HepG2 (cell line): ENCODE measurements around the gene PIGW. TPM values are rescaled to one million over a fixed set of nuclear protein-coding genes. Genes with fewer than 3 reads are reported as not detected.

Experiments
- CEBPG ChIP-seq: IDR thresholded peaks from 2 replicates; pipeline ENCODE4 v1.6.1; 2016
- FOXK1 ChIP-seq: sonication (generic); formaldehyde crosslinking; IDR thresholded peaks from 2 replicates; pipeline ENCODE4 v1.4.0; 2020; ENCODE audit warnings: low read depth, missing genetic modification reagents, borderline replicate concordance
- JDP2 ChIP-seq: sonication (generic); formaldehyde crosslinking; IDR thresholded peaks from 2 replicates; pipeline ENCODE4 v1.8.1; 2022; ENCODE audit warnings: missing genetic modification reagents, borderline replicate concordance
- MTA1 ChIP-seq: sonication (generic); formaldehyde crosslinking; IDR thresholded peaks from 2 replicates; pipeline ENCODE4 v1.4.0; 2020; ENCODE audit warnings: missing genetic modification reagents, mild to moderate bottlenecking, borderline replicate concordance
- NFIC ChIP-seq: IDR thresholded peaks from 2 replicates; pipeline ENCODE4 v1.6.1; 2012; ENCODE audit warnings: mild to moderate bottlenecking, low read length, inconsistent platforms
- NFKBIZ ChIP-seq: IDR thresholded peaks from 2 replicates; pipeline ENCODE4 v1.6.1; 2018; ENCODE audit warnings: missing genetic modification reagents, missing compliant biosample characterization
- PCBP2 ChIP-seq: fragments of 200-400 bp; formaldehyde crosslinking; optimal IDR thresholded peaks from 2 replicates; pipeline ENCODE3; 2018; ENCODE audit warnings: low read length, low read depth; ENCODE audit not compliant: poor library complexity, severe bottlenecking
- POLR2AphosphoS5 ChIP-seq: IDR thresholded peaks from 2 replicates; pipeline ENCODE4 v1.6.1; 2012; ENCODE audit warnings: low read depth, low read length
- SIX1 ChIP-seq: sonication (generic); formaldehyde crosslinking; IDR thresholded peaks from 2 replicates; pipeline ENCODE4 v1.4.0; 2020; ENCODE audit warnings: missing genetic modification reagents, borderline replicate concordance
- TBL1XR1 ChIP-seq: fragments of 150-350 bp; IDR thresholded peaks from 2 replicates; pipeline ENCODE4 v1.6.1; 2014; ENCODE audit warnings: borderline replicate concordance, low read length; ENCODE audit not compliant: partially characterized antibody
- TCF7L2 ChIP-seq: IDR thresholded peaks from 2 replicates; pipeline ENCODE4 v1.6.1; 2011; ENCODE audit warnings: mild to moderate bottlenecking, low read depth, low read length, moderate library complexity
- ZBTB38 ChIP-seq: sonication (generic); formaldehyde crosslinking; IDR thresholded peaks from 2 replicates; pipeline ENCODE4 v1.5.1; 2020; ENCODE audit warnings: mild to moderate bottlenecking, missing genetic modification reagents
- ZFP36L1 ChIP-seq: sonication (generic); formaldehyde crosslinking; IDR thresholded peaks from 2 replicates; pipeline ENCODE4 v1.8.0; 2022; ENCODE audit warnings: mild to moderate bottlenecking, missing genetic modification reagents, moderate library complexity
- ZNF367 ChIP-seq: sonication (generic); formaldehyde crosslinking; IDR thresholded peaks from 2 replicates; pipeline ENCODE4 v1.4.0; 2020; ENCODE audit warnings: missing genetic modification reagents, borderline replicate concordance
- ZNF451 ChIP-seq: sonication (generic); formaldehyde crosslinking; IDR thresholded peaks from 2 replicates; pipeline ENCODE4 v1.5.0; 2020; ENCODE audit warnings: mild to moderate bottlenecking, missing genetic modification reagents
- ZNF549 ChIP-seq: sonication (generic); formaldehyde crosslinking; IDR thresholded peaks from 2 replicates; pipeline ENCODE4 v1.5.0; 2020; ENCODE audit warnings: missing genetic modification reagents
- ZSCAN31 ChIP-seq: sonication (generic); formaldehyde crosslinking; IDR thresholded peaks from 2 replicates; pipeline ENCODE4 v1.5.0; 2020; ENCODE audit warnings: low read depth, mild to moderate bottlenecking, missing genetic modification reagents
- polyA plus RNA-seq, 8 experiments: library from polyadenylated mRNA; depleted of rRNA in 3 of 8; stranded (reverse) in 7 of 8; unstranded in 1 of 8; fragments of >200 nt; fragmentation: Illumina TruSeq in 4 of 8; extraction: Trizol in 4 of 8; gene quantifications; 2 replicates each; pipeline versions ENCODE4 v1.2.1 to v1.2.3, GENCODE V29; 2011 to 2016; ENCODE audit warnings: low read depth in 4 of 8, missing spikeins in 1 of 8, mixed read lengths in 1 of 8; ENCODE audit not compliant: insufficient read depth in 1 of 8
- total RNA-seq, 5 experiments: library from RNA; depleted of rRNA; stranded (reverse); fragments of >200 nt; fragmentation: Illumina TruSeq; extraction: Trizol; gene quantifications; 2 replicates each; pipeline ENCODE4 v1.2.3, GENCODE V29; 2016; ENCODE audit warnings: low read depth in 1 of 5
- TF ChIP-seq, protein P1 (sequence below): sonication (generic); formaldehyde crosslinking; IDR thresholded peaks from 2 replicates; pipeline ENCODE4 v1.5.0; 2020; ENCODE audit warnings: missing genetic modification reagents, mild to moderate bottlenecking, borderline replicate concordance
- TF ChIP-seq, protein P2 (sequence below): sonication (generic); formaldehyde crosslinking; IDR thresholded peaks from 2 replicates; pipeline ENCODE4 v1.4.0; 2020; ENCODE audit warnings: mild to moderate bottlenecking, missing genetic modification reagents
- TF ChIP-seq, protein P3 (sequence below): IDR thresholded peaks from 2 replicates; pipeline ENCODE4 v1.6.1; 2016
- TF ChIP-seq, protein P4 (sequence below): sonication (generic); formaldehyde crosslinking; conservative IDR thresholded peaks from 2 replicates; pipeline ENCODE4 v1.8.0; 2022; ENCODE audit warnings: missing genetic modification reagents
- TF ChIP-seq, protein P5 (sequence below): sonication (generic); formaldehyde crosslinking; IDR thresholded peaks from 2 replicates; pipeline ENCODE4 v1.4.0; 2020; ENCODE audit warnings: missing genetic modification reagents

Gene PIGW
- total and polyA plus RNA-seq, 2 of the 13 experiments (the other 11 are each of a cell fraction or from before 2014, with no cell fraction given), result 9.0 to 24.0 TPM

DNA sequence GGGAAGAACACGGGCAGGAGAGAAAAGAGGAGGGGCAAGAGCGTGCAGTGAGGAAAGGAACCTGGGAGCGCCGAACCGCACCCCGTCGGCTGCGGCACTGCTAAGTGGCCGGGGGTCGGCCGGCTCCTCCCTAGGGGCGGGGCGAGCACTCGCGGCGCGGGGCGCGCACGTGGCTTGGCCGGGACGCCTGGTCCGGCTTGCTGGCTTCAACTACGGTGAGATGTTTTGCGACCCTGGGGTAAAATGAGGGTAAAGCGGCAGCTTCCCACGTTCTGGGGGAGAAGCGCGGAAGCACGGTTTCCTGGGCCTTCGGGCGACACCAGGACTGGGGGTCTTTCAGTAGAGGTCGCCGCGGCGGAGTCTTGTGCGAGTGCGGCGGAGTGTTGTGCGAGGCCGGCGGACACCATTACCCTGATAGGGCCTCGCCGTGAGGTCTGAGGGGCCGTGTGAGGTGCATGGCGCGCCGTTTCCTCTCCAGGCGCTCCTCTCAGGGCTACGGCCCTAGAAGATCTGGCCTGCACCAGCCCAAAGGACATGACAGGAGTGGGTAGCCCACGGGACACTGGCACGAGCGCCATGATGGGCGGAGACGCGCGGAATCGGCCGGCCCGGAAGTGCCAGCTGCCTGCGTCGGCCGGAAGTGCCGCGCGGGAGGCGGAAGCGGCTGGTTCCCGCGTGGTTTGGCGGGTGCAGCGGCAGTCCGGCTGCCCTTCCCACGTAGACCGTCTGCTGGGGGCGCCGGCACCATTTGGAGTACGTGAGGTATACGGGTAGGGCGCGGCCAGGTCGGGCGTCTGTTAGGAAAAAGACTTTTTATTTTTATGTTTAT is at the start of gene PIGW, which contains the start of gene MYO19 (continued):
- TF ChIP-seq, protein P1, sequence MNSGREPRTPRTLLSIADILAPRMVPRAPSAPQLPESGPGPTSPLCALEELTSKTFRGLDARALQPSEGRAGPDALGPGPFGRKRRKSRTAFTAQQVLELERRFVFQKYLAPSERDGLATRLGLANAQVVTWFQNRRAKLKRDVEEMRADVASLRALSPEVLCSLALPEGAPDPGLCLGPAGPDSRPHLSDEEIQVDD, result peak; percentile 63; the same call in 1 of the 2 replicates
- TF ChIP-seq ZNF451 (CRISPR knock-in tag) (peak; percentile 70; the same call in 1 of the 2 replicates), CEBPG (CRISPR knock-in tag) (no peak), JDP2 (no peak), NFKBIZ (0 out of 2 replicates have a peak, but pooled peaks have one; percentile 37), SIX1 (CRISPR knock-in tag) (no peak; the same call in 1 of the 2 replicates), FOXK1 (CRISPR knock-in tag) (no peak), ZNF367 (CRISPR knock-in tag) (0 out of 2 replicates have a peak, but pooled peaks have one; percentile 33), ZFP36L1 (CRISPR knock-in tag) (peak; percentile 43; the same call in 1 of the 2 replicates), ZBTB38 (CRISPR knock-in tag) (peak; percentile 67; the same call in 1 of the 2 replicates), TBL1XR1 (no peak), ZNF549 (CRISPR knock-in tag) (no peak; the same call in 1 of the 2 replicates), ZSCAN31 (CRISPR knock-in tag) (peak; percentile 70), MTA1 (no peak; the same call in 1 of the 2 replicates), TCF7L2 (no peak), NFIC (0 out of 2 replicates have a peak, but pooled peaks have one; percentile 36), PCBP2 (no peak), POLR2AphosphoS5 (peak; percentile 86)
- TF ChIP-seq, protein P2, sequence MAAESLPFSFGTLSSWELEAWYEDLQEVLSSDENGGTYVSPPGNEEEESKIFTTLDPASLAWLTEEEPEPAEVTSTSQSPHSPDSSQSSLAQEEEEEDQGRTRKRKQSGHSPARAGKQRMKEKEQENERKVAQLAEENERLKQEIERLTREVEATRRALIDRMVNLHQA (CRISPR knock-in tag), result no peak
- TF ChIP-seq, protein P3, sequence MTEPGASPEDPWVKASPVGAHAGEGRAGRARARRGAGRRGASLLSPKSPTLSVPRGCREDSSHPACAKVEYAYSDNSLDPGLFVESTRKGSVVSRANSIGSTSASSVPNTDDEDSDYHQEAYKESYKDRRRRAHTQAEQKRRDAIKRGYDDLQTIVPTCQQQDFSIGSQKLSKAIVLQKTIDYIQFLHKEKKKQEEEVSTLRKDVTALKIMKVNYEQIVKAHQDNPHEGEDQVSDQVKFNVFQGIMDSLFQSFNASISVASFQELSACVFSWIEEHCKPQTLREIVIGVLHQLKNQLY, result peak; percentile 47; the same call in 1 of the 2 replicates
- TF ChIP-seq, protein P4, sequence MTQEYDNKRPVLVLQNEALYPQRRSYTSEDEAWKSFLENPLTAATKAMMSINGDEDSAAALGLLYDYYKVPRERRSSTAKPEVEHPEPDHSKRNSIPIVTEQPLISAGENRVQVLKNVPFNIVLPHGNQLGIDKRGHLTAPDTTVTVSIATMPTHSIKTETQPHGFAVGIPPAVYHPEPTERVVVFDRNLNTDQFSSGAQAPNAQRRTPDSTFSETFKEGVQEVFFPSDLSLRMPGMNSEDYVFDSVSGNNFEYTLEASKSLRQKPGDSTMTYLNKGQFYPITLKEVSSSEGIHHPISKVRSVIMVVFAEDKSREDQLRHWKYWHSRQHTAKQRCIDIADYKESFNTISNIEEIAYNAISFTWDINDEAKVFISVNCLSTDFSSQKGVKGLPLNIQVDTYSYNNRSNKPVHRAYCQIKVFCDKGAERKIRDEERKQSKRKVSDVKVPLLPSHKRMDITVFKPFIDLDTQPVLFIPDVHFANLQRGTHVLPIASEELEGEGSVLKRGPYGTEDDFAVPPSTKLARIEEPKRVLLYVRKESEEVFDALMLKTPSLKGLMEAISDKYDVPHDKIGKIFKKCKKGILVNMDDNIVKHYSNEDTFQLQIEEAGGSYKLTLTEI, result no peak
- TF ChIP-seq, protein P5, sequence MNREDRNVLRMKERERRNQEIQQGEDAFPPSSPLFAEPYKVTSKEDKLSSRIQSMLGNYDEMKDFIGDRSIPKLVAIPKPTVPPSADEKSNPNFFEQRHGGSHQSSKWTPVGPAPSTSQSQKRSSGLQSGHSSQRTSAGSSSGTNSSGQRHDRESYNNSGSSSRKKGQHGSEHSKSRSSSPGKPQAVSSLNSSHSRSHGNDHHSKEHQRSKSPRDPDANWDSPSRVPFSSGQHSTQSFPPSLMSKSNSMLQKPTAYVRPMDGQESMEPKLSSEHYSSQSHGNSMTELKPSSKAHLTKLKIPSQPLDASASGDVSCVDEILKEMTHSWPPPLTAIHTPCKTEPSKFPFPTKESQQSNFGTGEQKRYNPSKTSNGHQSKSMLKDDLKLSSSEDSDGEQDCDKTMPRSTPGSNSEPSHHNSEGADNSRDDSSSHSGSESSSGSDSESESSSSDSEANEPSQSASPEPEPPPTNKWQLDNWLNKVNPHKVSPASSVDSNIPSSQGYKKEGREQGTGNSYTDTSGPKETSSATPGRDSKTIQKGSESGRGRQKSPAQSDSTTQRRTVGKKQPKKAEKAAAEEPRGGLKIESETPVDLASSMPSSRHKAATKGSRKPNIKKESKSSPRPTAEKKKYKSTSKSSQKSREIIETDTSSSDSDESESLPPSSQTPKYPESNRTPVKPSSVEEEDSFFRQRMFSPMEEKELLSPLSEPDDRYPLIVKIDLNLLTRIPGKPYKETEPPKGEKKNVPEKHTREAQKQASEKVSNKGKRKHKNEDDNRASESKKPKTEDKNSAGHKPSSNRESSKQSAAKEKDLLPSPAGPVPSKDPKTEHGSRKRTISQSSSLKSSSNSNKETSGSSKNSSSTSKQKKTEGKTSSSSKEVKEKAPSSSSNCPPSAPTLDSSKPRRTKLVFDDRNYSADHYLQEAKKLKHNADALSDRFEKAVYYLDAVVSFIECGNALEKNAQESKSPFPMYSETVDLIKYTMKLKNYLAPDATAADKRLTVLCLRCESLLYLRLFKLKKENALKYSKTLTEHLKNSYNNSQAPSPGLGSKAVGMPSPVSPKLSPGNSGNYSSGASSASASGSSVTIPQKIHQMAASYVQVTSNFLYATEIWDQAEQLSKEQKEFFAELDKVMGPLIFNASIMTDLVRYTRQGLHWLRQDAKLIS (CRISPR knock-in tag), result no peak
